GM10266 (cell line): ENCODE results near the gene BICD1.
"Not testable (repeated sequence)": the region's sequence is repeated elsewhere in the genome, so short reads cannot be mapped to it uniquely, and the experiment has no call there.

Source experiments
- DNase-seq: peaks from one replicate; pipeline ENCODE4 v3.0.0; 2012; ENCODE audit errors: extremely low spot score
- CTCF ChIP-seq: IDR thresholded peaks from 2 replicates; pipeline ENCODE4 v1.5.1; 2012; ENCODE audit warnings: mild to moderate bottlenecking, low read depth; ENCODE audit not compliant: control insufficient read depth, insufficient read depth; ENCODE audit errors: missing control alignments

BICD1 gene

GRCh38 chr12:32181498-32182175 is 75.0 kb downstream of the BICD1 start:
- no peak for TF ChIP-seq CTCF
- no peak for DNase-seq

DNA sequence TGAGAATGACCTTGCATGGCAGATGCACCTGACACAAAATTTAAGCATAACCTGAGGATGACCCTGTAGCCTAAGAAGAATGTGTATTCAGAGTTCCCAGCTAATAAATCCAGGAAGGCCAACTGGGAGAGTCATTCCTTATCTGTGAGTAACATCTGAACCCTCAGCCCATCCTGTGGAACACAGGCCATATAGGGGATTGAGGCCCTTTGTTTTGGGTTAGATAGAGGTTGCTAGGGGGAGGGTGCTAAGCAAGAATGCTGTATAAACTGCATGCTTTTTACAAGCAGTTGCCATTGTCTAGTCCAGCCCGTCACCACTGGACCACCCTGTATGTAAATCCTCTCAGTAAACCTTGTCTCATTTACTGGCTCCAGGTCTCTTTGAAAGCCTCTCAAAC is 77.0 kb downstream of the BICD1 start:
- no peak for DNase-seq
- TF ChIP-seq CTCF, result no peak

- DNase-seq, result not testable (repeated sequence)
Measured at GRCh38 chr12:32187127-32187526, 80.5 kb downstream of the BICD1 start.

DNA sequence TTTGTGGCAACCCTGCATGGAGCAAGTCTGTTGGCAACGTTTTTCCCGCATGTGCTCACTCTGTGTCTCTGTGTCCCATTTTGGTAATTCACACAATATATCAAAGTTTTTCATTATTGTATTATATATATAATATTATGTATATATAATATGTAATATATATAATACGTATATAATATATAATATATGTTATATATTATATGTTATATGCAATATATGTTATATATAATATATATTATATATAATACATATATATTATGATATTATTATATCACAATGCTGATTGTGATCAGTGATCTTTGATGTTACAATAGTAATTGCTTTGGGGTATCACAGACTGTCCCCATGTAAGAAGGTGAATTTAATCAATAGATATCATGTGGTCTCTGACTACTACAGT is 84.8 kb downstream of the BICD1 start:
- no peak for TF ChIP-seq CTCF
- DNase-seq, result no peak

GRCh38 chr12:32196250-32197198 is 89.9 kb downstream of the BICD1 start:
- TF ChIP-seq CTCF, result no peak
- no peak for DNase-seq

DNA sequence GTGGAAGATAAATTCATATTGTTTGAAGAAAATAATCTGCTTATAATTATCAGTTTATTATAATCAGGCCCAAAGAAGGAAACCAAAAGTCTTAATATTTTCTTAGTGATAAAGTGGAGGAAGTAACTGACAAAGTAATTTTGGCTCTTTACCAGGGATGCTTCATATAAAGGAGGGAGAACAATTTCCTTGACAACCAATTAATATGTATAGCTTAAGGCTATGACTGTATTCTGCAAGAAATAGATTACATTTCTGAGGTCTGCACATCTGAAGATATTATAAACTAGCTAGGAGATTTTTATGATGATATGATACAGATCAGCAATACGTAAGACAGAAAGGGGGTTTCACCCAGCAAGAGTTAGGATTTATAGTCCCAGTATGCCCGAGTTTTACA is 90.8 kb downstream of the BICD1 start:
- DNase-seq, result no peak
- TF ChIP-seq CTCF, result no peak

- DNase-seq, result no peak
- TF ChIP-seq CTCF, result no peak
Measured at GRCh38 chr12:32198555-32198954, 91.9 kb downstream of the BICD1 start.
